A549 (cell line): Measurements from ENCODE around the gene TBC1D21.

Experiments
- CTCF ChIP-seq: fragments of >200 bp; sonication (Bioruptor Twin); formaldehyde crosslinking; IDR thresholded peaks from 3 replicates; pipeline ENCODE4 v1.5.1; 2016
- EP300 ChIP-seq, 2 experiments: fragments of >200 bp; sonication (Bioruptor Twin); formaldehyde crosslinking; IDR thresholded peaks; 2 replicates in 1 of 2; 3 replicates in 1 of 2; pipeline ENCODE4 v1.6.1; 2016 to 2017
- JUN ChIP-seq, 2 experiments: fragments of >200 bp; sonication (Bioruptor Twin); formaldehyde crosslinking; IDR thresholded peaks; 2 replicates in 1 of 2; 3 replicates in 1 of 2; pipeline ENCODE4 v1.6.1; 2016 to 2017
- MAX ChIP-seq: IDR thresholded peaks from 2 replicates; pipeline ENCODE4 v1.6.1; 2012
- NPAS2 ChIP-seq: fragments of 250-450 bp; sonication (Bioruptor Pico); IDR thresholded peaks from 2 replicates; pipeline ENCODE4 v1.8.0; 2022; ENCODE audit warnings: mild to moderate bottlenecking, moderate library complexity, borderline replicate concordance
- POLR2A ChIP-seq: IDR thresholded peaks from 2 replicates; pipeline ENCODE4 v1.6.1; 2012; ENCODE audit warnings: mild to moderate bottlenecking, low read length
- SMC3 ChIP-seq: fragments of >200 bp; sonication (Bioruptor Twin); formaldehyde crosslinking; IDR thresholded peaks from 3 replicates; pipeline ENCODE4 v1.6.1; 2018; ENCODE audit warnings: inconsistent platforms
- SREBF2 ChIP-seq: fragments of 450-650 bp; IDR thresholded peaks from 2 replicates; pipeline ENCODE4 v1.6.1; 2014; ENCODE audit warnings: mild to moderate bottlenecking, moderate library complexity

- TF ChIP-seq POLR2A, result no peak
- TF ChIP-seq MAX, result no peak
- no peak for TF ChIP-seq JUN (IDR thresholded peaks at IDR 0.05)
- TF ChIP-seq EP300 (IDR thresholded peaks at IDR 0.05), result no peak
- no peak for TF ChIP-seq SMC3
- TF ChIP-seq SREBF2, result no peak
- no peak for TF ChIP-seq CTCF
- TF ChIP-seq NPAS2, result no peak
Observed at GRCh38 chr15:73839699-73840377, 33.5 kb upstream of the TBC1D21 start.
